PC-3 (cell line): ENCODE measurements around the gene RPL31. TPM values are rescaled to one million over a fixed set of nuclear protein-coding genes. Genes with fewer than 3 reads are reported as not detected.

Experiments
- ATAC-seq: fragments of 200-7000 bp; cut with Tn5 transposase; 2 replicates; pipeline ENCODE4 v1.9.1; 2020; ENCODE audit warnings: mild to moderate bottlenecking, moderate library complexity
- BruUV-seq: library from RNA; stranded (reverse); fragments of 400-500 nt; replicated peaks from 2 replicates; lab custom pipeline; 2021; lab: Mats Ljungman, UMichigan
- CTCF ChIA-PET: fragments of 300-600 bp; sonication (Branson Sonifier 250); formaldehyde crosslinking; loops from one replicate; lab custom pipeline; 2022; ENCODE audit warnings: antibody characterized with exemption; lab: Charles Lee
- POLR2A ChIA-PET: fragments of 300-600 bp; sonication (Branson Sonifier 250); formaldehyde crosslinking; loops from one replicate; lab custom pipeline; 2022; ENCODE audit warnings: antibody characterized with exemption; ENCODE audit not compliant: unreplicated experiment; lab: Charles Lee
- DNase-seq: peaks from one replicate; pipeline ENCODE4 v3.0.0-alpha.2; 2015
- H2AFZ ChIP-seq: fragments of 300-600 bp; sonication (generic); 2 replicates; pipeline ENCODE4 v1.6.0; 2016; ENCODE audit warnings: antibody characterized with exemption, low read length
- H3F3A ChIP-seq: fragments of 300-600 bp; sonication (generic); one replicate; pipeline ENCODE4 v1.6.0; 2017; ENCODE audit warnings: antibody characterized with exemption, low read length, control low read depth, mild to moderate bottlenecking; ENCODE audit not compliant: unreplicated experiment
- H3K27ac ChIP-seq: fragments of 300-600 bp; sonication (generic); 2 replicates; pipeline ENCODE4 v1.5.1; 2016; ENCODE audit warnings: mild to moderate bottlenecking, low read length
- H3K27me3 ChIP-seq: fragments of 300-600 bp; sonication (generic); 2 replicates; pipeline ENCODE4 v1.6.1; 2016; ENCODE audit warnings: low read length, mixed read lengths
- H3K36me3 ChIP-seq: fragments of 300-600 bp; sonication (generic); 2 replicates; pipeline ENCODE4 v1.6.1; 2016; ENCODE audit warnings: low read depth, mixed run types, low read length, mixed read lengths
- H3K4me1 ChIP-seq: fragments of 300-600 bp; sonication (generic); 2 replicates; pipeline ENCODE4 v1.5.1; 2016; ENCODE audit warnings: low read length; ENCODE audit not compliant: insufficient read depth
- H3K4me2 ChIP-seq: fragments of 300-600 bp; sonication (generic); 2 replicates; pipeline ENCODE4 v1.6.0; 2016; ENCODE audit warnings: low read length
- H3K4me3 ChIP-seq: fragments of 300-600 bp; sonication (generic); 2 replicates; pipeline ENCODE4 v1.5.1; 2016; ENCODE audit warnings: mild to moderate bottlenecking, low read length, mixed read lengths
- H3K79me2 ChIP-seq: fragments of 300-600 bp; sonication (generic); 2 replicates; pipeline ENCODE4 v1.6.1; 2017; ENCODE audit warnings: low read length, mixed read lengths
- H3K9ac ChIP-seq: fragments of 300-600 bp; sonication (generic); 2 replicates; pipeline ENCODE4 v1.6.0; 2016; ENCODE audit warnings: mild to moderate bottlenecking, low read length
- H3K9me2 ChIP-seq: fragments of 300-600 bp; sonication (generic); replicated peaks from 2 replicates; pipeline ENCODE4 v1.6.1; 2016; ENCODE audit warnings: mixed run types, low read length, mixed read lengths
- H3K9me3 ChIP-seq: fragments of 300-600 bp; sonication (generic); 2 replicates; pipeline ENCODE4 v1.6.1; 2016; ENCODE audit warnings: low read length, mixed read lengths
- H4K20me1 ChIP-seq: fragments of 300-600 bp; sonication (generic); 2 replicates; pipeline ENCODE4 v1.6.1; 2016; ENCODE audit warnings: low read length, mixed read lengths
- CTCF ChIP-seq: fragments of 300-600 bp; sonication (generic); conservative IDR thresholded peaks from 2 replicates; pipeline ENCODE4 v1.5.1; 2017; ENCODE audit warnings: antibody characterized with exemption, low read depth, mild to moderate bottlenecking, low read length
- EZH2 ChIP-seq: fragments of 300-600 bp; sonication (generic); IDR thresholded peaks from one replicate; pipeline ENCODE4 v1.6.1; 2017; ENCODE audit warnings: antibody characterized with exemption, mild to moderate bottlenecking, low read length; ENCODE audit not compliant: unreplicated experiment
- EZH2phosphoT487 ChIP-seq: fragments of 300-600 bp; sonication (generic); IDR thresholded peaks from 2 replicates; pipeline ENCODE4 v1.6.1; 2018; ENCODE audit warnings: mild to moderate bottlenecking, antibody characterized with exemption, low read length, borderline replicate concordance
- intact Hi-C: fragments of 100-400 bp; cut with micrococcal nuclease; formaldehyde crosslinking; loops from 2 replicates; pipeline ENCODE4 v1.9.0; 2023
- total RNA-seq: library from RNA; depleted of rRNA; stranded (reverse); fragments of >200 nt; gene quantifications from 2 replicates; pipeline ENCODE4 v1.2.3, GENCODE V29; 2014

The RPL31 gene
- total RNA-seq, 1 experiment from 2014 or later = 756 TPM

DNA sequence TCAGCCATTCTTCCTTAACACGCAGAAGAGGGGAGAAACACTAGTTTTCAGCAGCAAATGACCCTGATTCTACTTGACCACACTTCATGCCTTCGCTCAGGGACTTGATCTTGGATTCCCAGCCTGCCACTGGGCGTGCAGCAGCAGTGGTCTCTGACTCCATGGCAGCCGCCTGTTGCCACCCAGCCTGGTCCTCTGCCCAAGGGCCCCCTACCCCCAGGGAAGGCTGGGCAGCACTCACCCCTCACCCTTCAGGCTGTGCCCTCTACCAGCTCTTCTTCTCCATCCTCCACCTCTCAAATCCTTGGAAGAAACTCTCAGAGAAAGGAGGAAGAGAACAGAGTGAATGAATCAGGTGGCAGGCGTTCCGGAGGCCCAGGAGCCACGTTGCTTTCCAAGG, 32.1 kb upstream of the RPL31 start:
- DNase-seq (no peak), ATAC-seq (no peak)
- ChIA-PET POLR2A (no interaction called here), CTCF (no interaction called here)
- Histone ChIP-seq H3K4me2 (no peak overlapping the region), H3K27ac (no peak overlapping the region), H3F3A (no peaks in the 10 kb centered on the region), H3K4me3 (no peak overlapping the region), H3K9me2 (no peaks in the 10 kb centered on the region), H4K20me1 (no peaks in the 10 kb centered on the region), H3K36me3 (peaks cover 52% of the 10 kb centered on the region), H3K9ac (no peak overlapping the region), H3K9me3 (no peaks in the 10 kb centered on the region), H3K27me3 (no peaks in the 10 kb centered on the region), H3K4me1 (no peaks in the 10 kb centered on the region), H2AFZ (no peak overlapping the region), H3K79me2 (no peaks in the 10 kb centered on the region)
- BruUV-seq = no TSS peak
- TF ChIP-seq EZH2phosphoT487 (no peak), CTCF (no peak), EZH2 (no peak)
- intact Hi-C loops = no loop called here

GRCh38 chr2:100971221-100971620, 30.9 kb upstream of the RPL31 start:
- H3K27ac ChIP-seq = no peak overlapping the region
- peaks cover 56% of the 10 kb centered on the region for H3K36me3 ChIP-seq
- H2AFZ ChIP-seq = no peak overlapping the region
- no peak for TF ChIP-seq EZH2phosphoT487
- TF ChIP-seq EZH2 = no peak
- no peak for TF ChIP-seq CTCF
- ChIA-PET POLR2A (no interaction called here), CTCF (no interaction called here)
- no peaks in the 10 kb centered on the region for H4K20me1 ChIP-seq
- intact Hi-C loops = no loop called here
- no peak overlapping the region for H3K9ac ChIP-seq
- H3K79me2 ChIP-seq = no peaks in the 10 kb centered on the region
- H3K9me3 ChIP-seq = no peaks in the 10 kb centered on the region
- ATAC-seq = no peak
- no peaks in the 10 kb centered on the region for H3K9me2 ChIP-seq
- H3K4me3 ChIP-seq = no peak overlapping the region
- no peak for DNase-seq
- H3F3A ChIP-seq = no peaks in the 10 kb centered on the region
- no peaks in the 10 kb centered on the region for H3K27me3 ChIP-seq
- no peak overlapping the region for H3K4me2 ChIP-seq
- BruUV-seq = no TSS peak
- H3K4me1 ChIP-seq = no peaks in the 10 kb centered on the region

GRCh38 chr2:100972452-100972851, 29.6 kb upstream of the RPL31 start:
- DNase-seq = no peak
- Histone ChIP-seq H3K9me3 (no peaks in the 10 kb centered on the region), H3K36me3 (peaks cover 53% of the 10 kb centered on the region), H3K79me2 (no peaks in the 10 kb centered on the region), H4K20me1 (no peaks in the 10 kb centered on the region), H3K4me1 (no peaks in the 10 kb centered on the region), H3K9ac (no peak overlapping the region), H3K9me2 (no peaks in the 10 kb centered on the region), H3K4me2 (no peak overlapping the region), H3K27ac (no peak overlapping the region), H3F3A (no peaks in the 10 kb centered on the region), H2AFZ (no peak overlapping the region), H3K27me3 (no peaks in the 10 kb centered on the region), H3K4me3 (no peak overlapping the region)
- no peak for TF ChIP-seq EZH2
- TF ChIP-seq CTCF = no peak
- TF ChIP-seq EZH2phosphoT487 = no peak
- POLR2A ChIA-PET = no interaction called here
- CTCF ChIA-PET = no interaction called here
- ATAC-seq = no peak
- BruUV-seq = no TSS peak
- intact Hi-C loops = no loop called here
